H7 (cell line): ENCODE measurements around the gene ASAP2. TPM values are rescaled to one million over a fixed set of nuclear protein-coding genes. Genes with fewer than 3 reads are reported as not detected.

ENCODE experiments used
- DNase-seq: peaks from one replicate; pipeline ENCODE4 v3.0.0; 2012
- H3K27me3 ChIP-seq: 2 replicates; pipeline ENCODE4 v1.6.0; 2011; ENCODE audit warnings: mild to moderate bottlenecking, low read length; ENCODE audit not compliant: control insufficient read depth, insufficient read depth
- H3K36me3 ChIP-seq: replicated peaks from 2 replicates; pipeline ENCODE4 v1.5.1; 2011; ENCODE audit warnings: low read length; ENCODE audit not compliant: control insufficient read depth, insufficient read depth
- H3K4me3 ChIP-seq: 2 replicates; pipeline ENCODE4 v1.5.1; 2011; ENCODE audit warnings: low read depth, mild to moderate bottlenecking, control low read depth, low read length, moderate library complexity; ENCODE audit not compliant: insufficient read depth
- total RNA-seq: library from RNA; depleted of rRNA; stranded (reverse); fragments of >200 nt; shearing (Covaris generic); gene quantifications from 2 replicates; pipeline ENCODE4 v1.2.3, GENCODE V29; 2014

Gene ASAP2
- total RNA-seq, 1 experiment from 2014 or later = 5.2 TPM

DNA sequence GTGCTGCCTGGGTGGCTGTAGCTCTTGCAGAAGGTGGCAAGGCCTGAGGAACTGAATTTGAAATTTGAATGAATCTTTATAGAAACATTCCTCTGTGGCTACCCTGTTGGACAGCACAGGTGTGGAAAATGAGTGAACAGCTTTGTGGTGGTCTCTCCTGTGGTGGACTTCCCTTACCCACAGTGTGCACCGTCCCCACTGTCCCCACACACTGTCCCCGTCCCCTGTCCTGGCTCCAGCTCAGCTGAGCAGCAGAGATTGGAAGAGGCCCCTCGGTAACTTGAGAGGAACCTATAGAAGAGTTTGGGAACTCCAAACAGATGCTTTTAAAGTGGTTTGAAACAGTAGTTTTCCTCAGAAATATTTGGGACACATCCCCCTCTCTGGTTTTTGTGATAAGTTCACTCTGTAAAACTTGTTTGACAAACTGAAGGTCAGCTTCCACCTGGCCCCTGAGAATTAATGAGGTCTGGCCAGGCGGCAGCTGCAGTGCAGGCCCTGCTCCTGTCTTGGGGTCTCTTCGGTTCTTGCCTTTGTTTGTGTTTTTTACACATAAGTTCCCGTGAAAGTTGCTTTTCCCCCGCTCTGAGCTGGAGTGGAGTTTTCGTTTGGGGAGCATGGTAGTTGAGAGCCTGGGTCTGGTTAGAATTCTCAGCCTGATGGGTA is 63.2 kb downstream of the ASAP2 start:
- Histone ChIP-seq H3K27me3 (no peaks in the 10 kb centered on the region), H3K36me3 (no peaks in the 10 kb centered on the region), H3K4me3 (no peak overlapping the region)
- DNase-seq = no peak

DNA sequence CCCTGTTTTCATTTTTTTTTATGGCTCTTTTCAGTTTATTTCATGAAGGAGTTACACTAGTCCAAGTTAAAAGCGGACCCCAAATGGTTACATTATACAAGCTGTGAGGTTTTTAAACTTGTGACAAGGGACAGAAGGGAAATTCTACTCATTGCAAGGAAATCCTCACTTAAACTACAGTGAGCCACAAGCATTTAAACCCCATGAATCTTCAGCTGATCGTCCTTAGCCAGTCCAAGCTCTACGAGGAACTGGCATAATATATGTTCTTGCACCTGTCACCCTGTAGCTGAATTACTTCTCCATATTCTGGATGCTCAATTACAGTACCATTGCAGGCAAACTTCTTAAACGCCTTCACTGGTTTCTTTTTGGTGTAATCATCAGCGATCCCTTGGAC is 64.5 kb downstream of the ASAP2 start:
- Histone ChIP-seq H3K4me3 (no peak overlapping the region), H3K36me3 (no peaks in the 10 kb centered on the region), H3K27me3 (no peaks in the 10 kb centered on the region)
- DNase-seq = no peak

DNA sequence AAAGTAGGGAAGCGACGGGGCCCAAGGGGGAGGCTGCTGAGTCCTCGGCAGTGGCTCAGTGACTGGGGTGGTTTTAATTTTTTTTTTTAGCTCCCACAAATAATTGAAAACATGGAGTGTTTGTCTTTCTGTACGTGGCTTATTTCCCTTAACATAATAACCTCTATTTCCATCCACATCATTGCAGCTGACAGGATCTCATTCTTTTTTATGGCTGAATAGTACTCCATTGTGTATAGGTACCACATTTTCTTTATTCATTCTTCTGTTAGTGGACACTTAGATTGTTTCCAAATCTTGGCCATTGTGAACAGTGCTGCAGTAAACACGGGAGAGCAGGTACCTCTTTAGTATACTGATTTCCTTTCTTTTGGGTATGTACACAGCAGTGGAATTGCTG is 65.1 kb downstream of the ASAP2 start:
- Histone ChIP-seq H3K4me3 (no peak overlapping the region), H3K36me3 (no peaks in the 10 kb centered on the region), H3K27me3 (no peaks in the 10 kb centered on the region)
- no peak for DNase-seq

DNA sequence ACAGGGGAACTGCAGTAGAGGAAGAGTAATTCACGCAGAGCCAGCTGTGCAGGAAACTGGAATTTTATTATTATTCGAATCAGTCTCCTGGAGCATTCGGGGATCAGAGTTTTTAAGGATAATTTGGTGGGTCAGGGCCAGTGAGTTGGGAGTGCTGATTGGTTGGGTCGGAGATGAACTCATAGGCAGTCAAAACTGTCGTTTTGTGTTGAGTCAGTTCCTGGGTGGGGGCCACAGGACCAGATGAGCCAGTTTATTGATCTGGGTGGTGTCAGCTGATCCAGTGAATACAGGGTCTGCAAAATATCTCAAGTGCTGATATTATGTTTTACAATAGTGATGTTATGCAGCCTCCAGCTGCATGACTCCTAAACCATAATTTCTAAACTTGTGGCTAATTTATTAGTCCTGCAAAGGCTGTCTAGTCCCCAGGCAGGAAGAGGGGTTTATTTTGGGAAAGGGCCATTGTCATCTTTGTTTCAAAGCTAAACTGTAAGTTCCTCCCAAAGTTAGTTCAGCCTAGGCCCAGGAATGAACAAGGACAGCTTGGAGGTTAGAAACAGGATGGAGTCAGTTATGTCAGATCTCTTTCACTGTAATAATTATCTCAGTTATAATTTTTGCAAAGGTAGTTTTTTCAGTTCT is 67.0 kb downstream of the ASAP2 start:
- DNase-seq = no peak
- Histone ChIP-seq H3K36me3 (no peaks in the 10 kb centered on the region), H3K27me3 (no peaks in the 10 kb centered on the region)

GRCh38 chr2:9274701-9275343 is 68.2 kb downstream of the ASAP2 start:
- no peak for DNase-seq
- Histone ChIP-seq H3K27me3 (no peaks in the 10 kb centered on the region), H3K36me3 (no peaks in the 10 kb centered on the region), H3K4me3 (no peak overlapping the region)

More for the DNA sequence above, 67.0 kb downstream of the ASAP2 start:
- no peak overlapping the region for H3K4me3 ChIP-seq

DNA sequence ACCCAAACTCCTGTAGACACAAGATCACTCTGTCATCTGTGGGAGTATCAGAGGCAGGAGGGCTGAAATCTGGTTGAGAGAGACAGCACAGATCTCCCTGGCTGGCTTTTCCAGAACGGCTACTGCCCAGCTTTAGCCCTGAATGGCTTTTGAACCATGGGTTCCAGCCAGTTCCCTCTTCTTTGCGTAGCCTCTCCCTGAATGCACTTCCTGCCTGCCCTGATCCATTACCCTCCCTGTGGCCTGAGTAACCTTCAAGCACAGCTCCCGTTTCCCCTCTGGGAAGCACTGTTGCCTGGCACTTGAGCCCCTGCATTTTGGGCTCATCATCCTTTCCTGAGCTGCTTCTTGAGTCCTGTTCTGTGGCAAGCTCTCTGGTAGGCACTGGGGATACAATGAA is 68.8 kb downstream of the ASAP2 start:
- Histone ChIP-seq H3K4me3 (no peak overlapping the region), H3K27me3 (no peaks in the 10 kb centered on the region), H3K36me3 (no peaks in the 10 kb centered on the region)
- no peak for DNase-seq

DNA sequence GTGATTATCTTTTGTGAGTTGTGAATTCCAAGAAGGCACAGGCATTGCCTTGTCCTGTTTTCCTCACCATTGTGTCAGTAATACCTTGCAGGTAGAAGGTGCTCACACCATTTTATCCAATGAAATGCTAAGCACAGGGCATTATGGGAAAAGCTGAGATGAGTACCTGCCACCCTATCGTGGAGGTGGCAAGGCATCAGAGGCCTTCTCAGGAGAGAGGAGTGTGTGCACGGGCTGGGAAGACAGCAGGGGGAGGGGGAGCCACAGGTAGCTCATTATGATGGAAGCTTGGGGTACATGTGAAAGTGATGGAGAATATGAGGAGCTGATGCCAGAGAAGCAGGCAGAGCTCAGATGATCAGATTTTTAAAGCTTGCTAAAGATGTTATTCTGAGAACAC is 69.5 kb downstream of the ASAP2 start:
- Histone ChIP-seq H3K36me3 (no peaks in the 10 kb centered on the region), H3K4me3 (no peak overlapping the region), H3K27me3 (no peaks in the 10 kb centered on the region)
- DNase-seq = no peak

DNA sequence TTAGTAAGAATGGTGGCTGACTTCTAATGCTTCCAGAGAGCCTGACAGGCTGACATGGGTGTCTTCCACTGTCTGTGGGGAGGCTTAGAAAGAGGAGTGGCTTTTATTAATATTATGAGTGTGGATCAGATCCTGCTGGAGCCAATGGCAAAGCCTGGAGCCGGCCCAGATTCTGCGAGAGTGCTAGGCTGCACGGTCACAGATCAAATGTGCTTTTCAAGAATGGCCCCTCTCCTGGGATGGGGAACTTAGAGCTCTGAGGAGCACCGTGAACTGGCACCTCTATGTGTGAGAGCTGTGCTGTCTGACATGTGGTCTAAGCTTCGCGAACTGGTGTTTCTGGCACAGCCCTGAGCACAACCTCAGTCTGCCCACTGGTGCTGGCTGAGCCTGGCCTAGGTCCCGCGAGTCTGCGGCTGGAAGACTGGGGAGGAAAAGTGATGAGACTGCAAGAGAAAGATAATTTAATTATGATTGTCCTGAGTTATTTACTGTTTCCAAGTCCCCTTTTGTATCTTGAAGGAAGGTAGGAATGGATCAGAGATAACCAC is 70.4 kb downstream of the ASAP2 start:
- H3K27me3 ChIP-seq = no peaks in the 10 kb centered on the region
- H3K4me3 ChIP-seq = no peak overlapping the region
- DNase-seq = no peak
- no peaks in the 10 kb centered on the region for H3K36me3 ChIP-seq

- Histone ChIP-seq H3K4me3 (no peak overlapping the region), H3K36me3 (no peaks in the 10 kb centered on the region), H3K27me3 (no peaks in the 10 kb centered on the region)
- DNase-seq = no peak
Measured at GRCh38 chr2:9278439-9278838, 71.8 kb downstream of the ASAP2 start.

GRCh38 chr2:9279426-9279825 is 72.8 kb downstream of the ASAP2 start:
- Histone ChIP-seq H3K27me3 (no peaks in the 10 kb centered on the region), H3K4me3 (no peak overlapping the region), H3K36me3 (no peaks in the 10 kb centered on the region)
- DNase-seq = no peak

DNA sequence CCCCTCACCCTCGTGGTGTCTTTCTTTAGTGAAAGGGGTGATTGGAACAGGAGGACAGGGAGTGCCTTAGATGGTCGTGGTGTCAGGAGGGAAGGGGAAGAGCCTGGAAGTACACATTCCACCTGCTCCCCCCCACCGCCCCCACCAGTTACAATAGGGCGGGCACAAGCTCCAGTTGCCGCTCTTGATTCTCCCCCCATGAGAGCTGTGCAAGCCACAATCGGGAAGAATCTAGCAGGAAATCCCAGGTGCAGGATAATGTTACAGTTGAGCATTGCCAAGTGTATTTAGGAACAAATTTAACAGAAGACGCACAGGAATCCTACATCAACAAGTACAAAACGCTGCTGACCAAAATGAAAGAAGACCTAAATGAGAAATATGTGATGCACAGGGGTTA is 73.6 kb downstream of the ASAP2 start:
- Histone ChIP-seq H3K4me3 (no peak overlapping the region), H3K27me3 (no peaks in the 10 kb centered on the region), H3K36me3 (no peaks in the 10 kb centered on the region)
- no peak for DNase-seq

DNA sequence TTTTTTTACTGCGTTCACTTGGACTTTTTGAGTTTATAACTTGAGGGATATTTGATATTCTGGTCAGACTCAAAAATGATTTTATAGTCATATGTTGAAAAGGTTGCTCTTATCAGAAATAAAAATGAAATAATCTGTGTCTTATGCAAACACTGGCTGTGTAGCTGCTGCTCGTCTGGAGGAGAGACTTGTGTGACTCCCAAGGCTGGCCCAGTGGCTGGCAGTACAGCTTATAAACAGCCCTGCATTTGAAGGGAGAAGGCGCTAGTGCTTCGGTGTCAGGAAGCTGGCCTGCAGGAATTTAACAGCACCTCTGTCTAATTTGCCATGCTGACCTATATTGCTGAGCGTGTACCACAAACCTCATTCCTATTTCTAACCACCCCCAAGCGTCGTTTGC is 74.5 kb downstream of the ASAP2 start:
- Histone ChIP-seq H3K4me3 (no peak overlapping the region), H3K36me3 (no peaks in the 10 kb centered on the region)

DNA sequence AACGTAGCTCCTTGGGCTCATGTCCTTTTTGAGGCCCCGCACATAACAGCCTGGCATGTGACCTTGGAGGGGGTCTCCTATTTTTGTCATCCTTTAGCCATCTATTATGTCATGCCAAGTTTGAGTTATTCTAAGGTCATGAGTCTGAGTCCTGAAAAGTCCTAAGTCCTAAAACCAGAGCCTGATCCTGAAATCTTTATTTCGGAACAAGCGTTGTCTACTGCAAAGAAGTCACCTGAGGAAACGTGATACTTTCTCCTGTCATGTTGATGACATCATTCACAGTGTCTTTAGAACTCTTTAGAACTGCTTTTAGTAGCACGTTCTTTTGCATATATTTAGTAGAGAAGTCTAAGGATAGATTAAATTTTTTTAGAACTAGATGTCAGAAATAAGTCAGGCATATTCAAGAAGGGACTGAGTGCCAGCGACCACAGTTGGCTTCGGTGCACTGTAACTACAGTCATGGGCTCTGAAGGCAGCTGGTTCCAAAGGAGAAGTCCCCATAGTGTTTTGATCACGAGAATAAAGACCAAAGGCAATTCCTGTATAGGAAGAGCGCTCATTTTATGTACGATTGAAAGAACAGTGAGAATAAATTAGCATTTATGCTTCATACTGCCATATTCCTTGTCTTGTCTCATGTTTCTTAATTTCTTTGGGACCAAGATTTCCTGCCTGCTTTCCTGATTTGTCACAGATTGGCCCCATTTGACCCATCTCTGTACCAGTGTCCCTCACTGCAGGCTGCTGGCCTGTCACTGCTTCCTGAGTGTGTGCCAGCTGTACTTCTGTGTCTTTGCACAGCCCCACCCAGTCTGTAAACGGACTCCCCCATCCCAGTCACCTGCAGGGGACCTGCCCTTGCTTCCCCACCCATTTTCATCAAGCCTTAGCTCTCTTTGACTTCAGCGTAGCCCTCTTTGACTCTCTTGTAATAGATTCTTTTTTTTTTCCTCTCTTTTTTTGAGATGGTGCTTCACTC is 75.8 kb downstream of the ASAP2 start:
- no peaks in the 10 kb centered on the region for H3K36me3 ChIP-seq
- H3K27me3 ChIP-seq = no peaks in the 10 kb centered on the region
- no peak for DNase-seq
- H3K4me3 ChIP-seq = no peak overlapping the region

More for the DNA sequence above, 74.5 kb downstream of the ASAP2 start:
- DNase-seq = no peak
- H3K27me3 ChIP-seq = no peaks in the 10 kb centered on the region
